Measurements from ENCODE around the gene BCAP31. TPM values are rescaled to one million over a fixed set of nuclear protein-coding genes. Genes with fewer than 3 reads are reported as not detected.

BCAP31 gene
- total RNA-seq, 1 experiment from 2014 or later, result 232 TPM

- H3K36me3 ChIP-seq (ENCODE audit: control insufficient read depth, insufficient read depth, low read length), result no peaks in the 10 kb centered on the region
- no peak overlapping the region for H3K4me3 Mint-ChIP-seq (ENCODE audit: unreplicated experiment)
- BruUV-seq (replicated peaks), result no TSS peak
- H3K27me3 ChIP-seq (replicated peaks; ENCODE audit: control insufficient read depth, insufficient read depth, low read length), result no peaks in the 10 kb centered on the region
- intact Hi-C loops (cut with micrococcal nuclease; ENCODE audit: unreplicated experiment), result no loop called here
- H3K4me3 ChIP-seq (ENCODE audit: low read depth, low read length), result no peak overlapping the region
- no peaks in the 10 kb centered on the region for H3K4me1 Mint-ChIP-seq (ENCODE audit: low read depth, unreplicated experiment)
- no peaks in the 10 kb centered on the region for H3K9me3 Mint-ChIP-seq (ENCODE audit: unreplicated experiment)
- H3K27ac Mint-ChIP-seq (ENCODE audit: unreplicated experiment), result no peak overlapping the region
- no peaks in the 10 kb centered on the region for H3K27me3 Mint-ChIP-seq (ENCODE audit: insufficient read depth, unreplicated experiment)
- H3K36me3 Mint-ChIP-seq (ENCODE audit: insufficient read depth, unreplicated experiment), result peaks cover 4% of the 10 kb centered on the region
- no peak for TF ChIP-seq CTCF (IDR thresholded peaks at IDR 0.05; ENCODE audit: insufficient read depth in 1 of 2, low read depth in 1 of 2, low read length in 1 of 2, severe bottlenecking in 1 of 2, unreplicated experiment in 1 of 2)
- H3K4me1 ChIP-seq, result no peaks in the 10 kb centered on the region
- ChIA-PET CTCF (no interaction called here), POLR2A (no interaction called here)
- H3K9me3 ChIP-seq, result no peaks in the 10 kb centered on the region
- DNase-seq, result no peak
Measured at GRCh38 chrX:153763298-153763932, 39.2 kb upstream of the BCAP31 start.

- no peak overlapping the region for H3K27ac Mint-ChIP-seq (ENCODE audit: unreplicated experiment)
- no peak overlapping the region for H3K4me3 Mint-ChIP-seq (ENCODE audit: unreplicated experiment)
- H3K36me3 Mint-ChIP-seq (ENCODE audit: insufficient read depth, unreplicated experiment), result peaks cover 4% of the 10 kb centered on the region
- no peak for TF ChIP-seq CTCF (IDR thresholded peaks at IDR 0.05; ENCODE audit: insufficient read depth in 1 of 2, low read depth in 1 of 2, low read length in 1 of 2, severe bottlenecking in 1 of 2, unreplicated experiment in 1 of 2)
- Histone ChIP-seq H3K4me1 (no peaks in the 10 kb centered on the region), H3K9me3 (no peaks in the 10 kb centered on the region), H3K27me3 (replicated peaks; ENCODE audit: control insufficient read depth, insufficient read depth, low read length) (no peaks in the 10 kb centered on the region), H3K4me3 (ENCODE audit: low read depth, low read length) (no peak overlapping the region), H3K36me3 (ENCODE audit: control insufficient read depth, insufficient read depth, low read length) (no peaks in the 10 kb centered on the region)
- ChIA-PET POLR2A (no interaction called here), CTCF (no interaction called here)
- H3K9me3 Mint-ChIP-seq (ENCODE audit: unreplicated experiment), result no peaks in the 10 kb centered on the region
- no TSS peak for BruUV-seq (replicated peaks)
- no peaks in the 10 kb centered on the region for H3K4me1 Mint-ChIP-seq (ENCODE audit: low read depth, unreplicated experiment)
- no peaks in the 10 kb centered on the region for H3K27me3 Mint-ChIP-seq (ENCODE audit: insufficient read depth, unreplicated experiment)
- intact Hi-C loops (cut with micrococcal nuclease; ENCODE audit: unreplicated experiment), result no loop called here
- DNase-seq, result no peak
Measured at GRCh38 chrX:153762626-153763173, 38.5 kb upstream of the BCAP31 start.

GRCh38 chrX:153761863-153762262 is 37.7 kb upstream of the BCAP31 start:
- no peaks in the 10 kb centered on the region for H3K9me3 Mint-ChIP-seq (ENCODE audit: unreplicated experiment)
- H3K4me1 Mint-ChIP-seq (ENCODE audit: low read depth, unreplicated experiment), result no peaks in the 10 kb centered on the region
- no peaks in the 10 kb centered on the region for H3K9me3 ChIP-seq
- no peaks in the 10 kb centered on the region for H3K27me3 ChIP-seq (replicated peaks; ENCODE audit: control insufficient read depth, insufficient read depth, low read length)
- no peaks in the 10 kb centered on the region for H3K4me1 ChIP-seq
- DNase-seq, result peak in 1 of 2 experiments; percentile 19
- H3K36me3 ChIP-seq (ENCODE audit: control insufficient read depth, insufficient read depth, low read length), result no peaks in the 10 kb centered on the region
- intact Hi-C loops (cut with micrococcal nuclease; ENCODE audit: unreplicated experiment), result no loop called here
- ChIA-PET CTCF (interaction anchor here (0.6 kb wide), 2 partner anchors 38 to 75 kb away, joined by 3 read pairs; partner anchors contain the start of gene BCAP31), POLR2A (no interaction called here)
- no TSS peak for BruUV-seq (replicated peaks)
- H3K27me3 Mint-ChIP-seq (ENCODE audit: insufficient read depth, unreplicated experiment), result no peaks in the 10 kb centered on the region
- no peak for TF ChIP-seq CTCF (IDR thresholded peaks at IDR 0.05; ENCODE audit: insufficient read depth in 1 of 2, low read depth in 1 of 2, low read length in 1 of 2, severe bottlenecking in 1 of 2, unreplicated experiment in 1 of 2)
- no peak overlapping the region for H3K27ac Mint-ChIP-seq (ENCODE audit: unreplicated experiment)
- no peak overlapping the region for H3K4me3 ChIP-seq (ENCODE audit: low read depth, low read length)
- H3K4me3 Mint-ChIP-seq (ENCODE audit: unreplicated experiment), result no peak overlapping the region
- peaks cover 4% of the 10 kb centered on the region for H3K36me3 Mint-ChIP-seq (ENCODE audit: insufficient read depth, unreplicated experiment)

Measured in Caco-2 (cell line).